Fibroblast of lung (primary cell): Measurements from ENCODE around the gene TRPV4.

Experiments
- CTCF ChIP-seq, 2 donors: IDR thresholded peaks in 1 of 2; conservative IDR thresholded peaks in 1 of 2; 1 replicate in 1 of 2; 2 replicates in 1 of 2; pipeline ENCODE4 v1.5.1; 2011 to 2012; ENCODE audit warnings: low read length in 2 of 2, control low read depth in 1 of 2, inconsistent platforms in 1 of 2, low read depth in 1 of 2, mild to moderate bottlenecking in 1 of 2
- EZH2 ChIP-seq: IDR thresholded peaks from 2 replicates; pipeline ENCODE4 v1.5.1; 2012; ENCODE audit warnings: low read length, control low read depth, mild to moderate bottlenecking; ENCODE audit errors: missing control alignments

- no peak for TF ChIP-seq EZH2
- no peak for TF ChIP-seq CTCF (conservative IDR thresholded peaks at IDR 0.05 in 1 of 2, IDR thresholded peaks at IDR 0.05 in 1 of 2; ENCODE audit: low read depth in 1 of 2, low read length in 2 of 2)
These were observed 15.5 kb downstream of the TRPV4 start for GRCh38 chr12:109817627-109818231.
